Thoracic aorta (tissue), 2 donors: ENCODE measurements around the gene FBXW2. TPM values are rescaled to one million over a fixed set of nuclear protein-coding genes. Genes with fewer than 3 reads are reported as not detected.
"Not testable (repeated sequence)": the region's sequence is repeated elsewhere in the genome, so short reads cannot be mapped to it uniquely, and the experiment has no call there.

Source experiments
- ATAC-seq: fragments of 150-250 bp; one replicate; pipeline ENCODE4 v1.8.0; 2017; ENCODE audit warnings: low read depth; ENCODE audit not compliant: insufficient number of reproducible peaks, low FRiP score
- DNase-seq: peaks from one replicate; pipeline ENCODE4 v3.0.0-alpha.2; 2020; ENCODE audit warnings: low spot score
- H3K27ac ChIP-seq, 2 donors: fragments of 200-600 bp; sonication (generic); 1 replicate in 1 of 2; 2 replicates in 1 of 2; pipeline ENCODE4 v1.5.1; 2016; ENCODE audit warnings: mild to moderate bottlenecking in 2 of 2, moderate library complexity in 2 of 2
- H3K27me3 ChIP-seq: fragments of 200-600 bp; sonication (generic); replicated peaks from 2 replicates; pipeline ENCODE4 v1.6.0; 2016; ENCODE audit warnings: mild to moderate bottlenecking; ENCODE audit not compliant: insufficient read depth
- H3K36me3 ChIP-seq: fragments of 200-600 bp; sonication (generic); one replicate; pipeline ENCODE4 v1.5.1; 2016
- H3K4me1 ChIP-seq, 2 donors: fragments of 200-600 bp; sonication (generic); 1 replicate in 1 of 2; 2 replicates in 1 of 2; pipeline versions ENCODE4 v1.5.1 to v1.6.0; 2016; ENCODE audit warnings: low read depth in 2 of 2, mild to moderate bottlenecking in 1 of 2; ENCODE audit not compliant: control insufficient read depth in 1 of 2
- H3K4me3 ChIP-seq: fragments of 200-600 bp; sonication (generic); 2 replicates; pipeline ENCODE4 v1.5.1; 2016; ENCODE audit warnings: mild to moderate bottlenecking
- H3K9me3 ChIP-seq: fragments of 200-600 bp; sonication (generic); 2 replicates; pipeline ENCODE4 v1.5.1; 2016
- total RNA-seq, 2 donors: library from RNA; depleted of rRNA; stranded (reverse); fragments of >200 nt; gene quantifications; one replicate each; pipeline versions ENCODE4 v1.1.0 to v1.2.3, GENCODE V29; 2016
- TF ChIP-seq, protein P1 (sequence below): fragments of 200-600 bp; sonication (generic); IDR thresholded peaks from one replicate; pipeline ENCODE4 v1.5.1; 2019; ENCODE audit warnings: antibody characterized with exemption

Gene FBXW2
- total RNA-seq, 2 donors from 2014 or later = 41.7 to 79.7 TPM

GRCh38 chr9:120820095-120820494, 26.9 kb upstream of the FBXW2 start:
- Histone ChIP-seq H3K27ac (no peak overlapping the region), H3K9me3 (no peaks in the 10 kb centered on the region), H3K27me3 (no peaks in the 10 kb centered on the region), H3K36me3 (peaks cover 50% of the 10 kb centered on the region), H3K4me3 (no peak overlapping the region), H3K4me1 (no peaks in the 10 kb centered on the region)
- TF ChIP-seq, protein P1, sequence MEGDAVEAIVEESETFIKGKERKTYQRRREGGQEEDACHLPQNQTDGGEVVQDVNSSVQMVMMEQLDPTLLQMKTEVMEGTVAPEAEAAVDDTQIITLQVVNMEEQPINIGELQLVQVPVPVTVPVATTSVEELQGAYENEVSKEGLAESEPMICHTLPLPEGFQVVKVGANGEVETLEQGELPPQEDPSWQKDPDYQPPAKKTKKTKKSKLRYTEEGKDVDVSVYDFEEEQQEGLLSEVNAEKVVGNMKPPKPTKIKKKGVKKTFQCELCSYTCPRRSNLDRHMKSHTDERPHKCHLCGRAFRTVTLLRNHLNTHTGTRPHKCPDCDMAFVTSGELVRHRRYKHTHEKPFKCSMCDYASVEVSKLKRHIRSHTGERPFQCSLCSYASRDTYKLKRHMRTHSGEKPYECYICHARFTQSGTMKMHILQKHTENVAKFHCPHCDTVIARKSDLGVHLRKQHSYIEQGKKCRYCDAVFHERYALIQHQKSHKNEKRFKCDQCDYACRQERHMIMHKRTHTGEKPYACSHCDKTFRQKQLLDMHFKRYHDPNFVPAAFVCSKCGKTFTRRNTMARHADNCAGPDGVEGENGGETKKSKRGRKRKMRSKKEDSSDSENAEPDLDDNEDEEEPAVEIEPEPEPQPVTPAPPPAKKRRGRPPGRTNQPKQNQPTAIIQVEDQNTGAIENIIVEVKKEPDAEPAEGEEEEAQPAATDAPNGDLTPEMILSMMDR = no peak
- DNase-seq = no peak
- no peak for ATAC-seq

DNA sequence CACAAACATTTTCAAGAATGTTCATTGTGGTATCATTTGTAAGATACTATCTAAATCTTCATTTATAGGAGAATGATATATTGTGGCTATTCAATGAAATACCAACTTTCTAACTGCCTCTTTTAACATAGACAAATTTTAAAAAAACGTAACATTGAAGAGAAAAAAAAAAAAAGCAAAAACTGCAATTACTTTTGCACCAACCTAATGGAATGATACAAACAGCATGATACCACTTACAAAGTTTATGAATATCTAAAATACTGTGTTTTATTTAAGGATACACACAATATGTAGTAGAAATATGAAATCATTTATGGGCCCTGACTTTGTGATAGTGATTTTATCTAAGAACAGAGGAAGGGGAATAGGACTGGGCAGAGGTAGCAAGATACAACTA, 25.4 kb upstream of the FBXW2 start:
- peaks cover 41% of the 10 kb centered on the region for H3K36me3 ChIP-seq

GRCh38 chr9:120815075-120815474, 21.9 kb upstream of the FBXW2 start:
- TF ChIP-seq, protein P1 = no peak
- H3K27me3 ChIP-seq = no peaks in the 10 kb centered on the region
- ATAC-seq = no peak
- no peak for DNase-seq
- no peak overlapping the region for H3K4me3 ChIP-seq
- peaks cover 18% of the 10 kb centered on the region for H3K36me3 ChIP-seq
- no peak overlapping the region for H3K27ac ChIP-seq
- H3K4me1 ChIP-seq = no peaks in the 10 kb centered on the region
- H3K9me3 ChIP-seq = no peaks in the 10 kb centered on the region

More for the DNA sequence above, 25.4 kb upstream of the FBXW2 start:
- H3K9me3 ChIP-seq = no peaks in the 10 kb centered on the region
- no peak for ATAC-seq
- H3K4me3 ChIP-seq = no peak overlapping the region
- TF ChIP-seq, protein P1 = no peak
- no peaks in the 10 kb centered on the region for H3K27me3 ChIP-seq
- DNase-seq = no peak
- no peaks in the 10 kb centered on the region for H3K4me1 ChIP-seq
- H3K27ac ChIP-seq = no peak overlapping the region

GRCh38 chr9:120808931-120809330, 15.7 kb upstream of the FBXW2 start:
- H3K27me3 ChIP-seq = no peaks in the 10 kb centered on the region
- no peak overlapping the region for H3K4me3 ChIP-seq
- no peaks in the 10 kb centered on the region for H3K4me1 ChIP-seq
- no peak overlapping the region for H3K27ac ChIP-seq
- TF ChIP-seq, protein P1 = no peak
- no peaks in the 10 kb centered on the region for H3K36me3 ChIP-seq
- no peak for ATAC-seq
- peaks cover 17% of the 10 kb centered on the region for H3K9me3 ChIP-seq
- no peak for DNase-seq

DNA sequence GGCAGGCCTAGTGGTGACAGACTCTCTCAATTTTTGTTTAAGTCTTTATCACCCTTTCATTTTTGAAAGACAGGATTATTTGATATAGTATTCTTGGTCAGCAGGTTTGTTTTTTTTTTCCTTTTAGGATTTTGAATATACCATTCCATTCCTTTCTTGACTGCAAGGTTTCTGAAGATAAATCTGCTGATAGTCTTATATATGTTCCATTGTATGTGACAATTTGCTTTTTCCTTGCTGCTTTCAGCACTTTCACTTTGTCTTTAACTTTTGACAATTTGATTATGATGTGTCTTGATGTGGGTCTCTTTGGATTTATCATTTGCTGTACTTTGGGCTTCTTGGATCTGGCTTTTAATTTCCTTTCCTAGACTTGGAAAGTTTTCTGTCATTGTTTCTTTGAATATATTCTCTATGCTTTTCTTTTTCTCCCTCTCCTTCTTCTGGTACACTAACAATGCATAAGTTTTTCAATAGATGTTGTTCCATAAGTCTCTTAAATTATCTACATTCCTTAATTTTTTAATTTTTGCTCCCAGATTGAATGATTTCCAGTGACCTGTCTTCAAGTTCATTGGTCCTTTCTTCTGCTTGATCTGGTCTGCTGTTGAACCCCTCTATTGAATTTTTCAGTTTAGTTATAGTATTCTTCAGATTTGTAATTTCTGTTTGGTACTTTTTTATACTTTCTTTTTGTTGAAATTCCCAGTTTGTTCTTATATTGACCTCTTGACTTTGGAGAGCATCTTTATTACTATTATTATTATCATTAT, 14.6 kb upstream of the FBXW2 start:
- no peaks in the 10 kb centered on the region for H3K36me3 ChIP-seq
- no peak overlapping the region for H3K27ac ChIP-seq
- no peak for DNase-seq
- peaks cover 17% of the 10 kb centered on the region for H3K9me3 ChIP-seq
- no peak overlapping the region for H3K4me3 ChIP-seq
- TF ChIP-seq, protein P1 = no peak
- no peak for ATAC-seq
- no peaks in the 10 kb centered on the region for H3K27me3 ChIP-seq
- no peaks in the 10 kb centered on the region for H3K4me1 ChIP-seq

DNA sequence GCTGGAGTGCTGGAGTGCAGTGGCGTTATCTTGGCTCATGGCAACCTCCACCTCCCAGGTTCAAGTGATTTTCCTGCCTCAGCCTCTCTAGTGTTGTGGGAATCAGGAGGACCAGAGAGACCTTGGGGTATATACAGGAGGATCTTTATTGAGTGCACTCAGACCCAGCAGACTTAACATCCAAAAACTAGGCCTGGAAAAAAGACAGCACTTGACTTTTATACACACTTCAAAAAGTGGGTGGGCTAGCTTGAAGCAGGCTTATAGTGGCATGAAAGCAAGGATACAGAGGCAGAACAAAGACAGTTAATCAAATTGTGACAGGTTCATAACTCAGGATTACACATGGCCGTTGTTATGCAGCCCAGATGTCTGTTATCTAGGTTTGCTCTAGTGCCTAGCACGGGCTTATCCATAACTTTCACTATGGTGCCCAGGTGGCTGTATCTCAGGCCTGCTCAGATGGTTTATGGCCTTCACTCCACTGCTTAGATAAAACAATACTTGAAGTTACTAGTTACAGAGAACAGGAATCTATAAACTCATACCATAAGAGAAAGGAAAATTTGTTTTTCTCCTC, 11.7 kb upstream of the FBXW2 start:
- not testable (repeated sequence) for H3K27ac ChIP-seq, ATAC-seq, H3K4me3 ChIP-seq, DNase-seq, H3K4me1 ChIP-seq, H3K36me3 ChIP-seq, H3K27me3 ChIP-seq
- peaks cover 17% of the 10 kb centered on the region for H3K9me3 ChIP-seq
